GM19372 (cell line): Measurements from ENCODE around the gene DUSP1.

Source experiments
- ATAC-seq: cut with Tn5 transposase; IDR thresholded peaks from one replicate; pipeline ENCODE4 v1.9.1; 2021; ENCODE audit warnings: mild to moderate bottlenecking, low read depth, moderate library complexity; ENCODE audit not compliant: unreplicated experiment

Gene DUSP1

GRCh38 chr5:172765766-172766286, 5.2 kb downstream of the DUSP1 start:
- no peak for ATAC-seq

- ATAC-seq = peak; percentile 92
Measured at GRCh38 chr5:172764861-172765765, 5.9 kb downstream of the DUSP1 start.

- no peak for ATAC-seq
Measured at GRCh38 chr5:172763120-172763464, 7.9 kb downstream of the DUSP1 start.

- ATAC-seq = no peak
Measured at GRCh38 chr5:172762214-172763119, 8.5 kb downstream of the DUSP1 start.

- no peak for ATAC-seq
Measured at GRCh38 chr5:172760959-172761358, 10.0 kb downstream of the DUSP1 start.

- no peak for ATAC-seq
Measured at GRCh38 chr5:172760136-172760535, 10.9 kb downstream of the DUSP1 start.

- no peak for ATAC-seq
Measured at GRCh38 chr5:172758834-172759149, 12.2 kb downstream of the DUSP1 start.

GRCh38 chr5:172758077-172758833, 12.7 kb downstream of the DUSP1 start:
- no peak for ATAC-seq

GRCh38 chr5:172757394-172758010, 13.5 kb downstream of the DUSP1 start:
- no peak for ATAC-seq

- no peak for ATAC-seq
Measured at GRCh38 chr5:172756764-172757393, 14.1 kb downstream of the DUSP1 start.

- no peak for ATAC-seq
Measured at GRCh38 chr5:172754596-172755356, 16.2 kb downstream of the DUSP1 start.

- ATAC-seq = no peak
Measured at GRCh38 chr5:172753101-172753500, 17.9 kb downstream of the DUSP1 start.

GRCh38 chr5:172751761-172752510, 19.1 kb downstream of the DUSP1 start:
- no peak for ATAC-seq

- ATAC-seq = no peak
Measured at GRCh38 chr5:172749881-172750633, 20.9 kb downstream of the DUSP1 start.

GRCh38 chr5:172749076-172749475, 21.9 kb downstream of the DUSP1 start:
- no peak for ATAC-seq

- ATAC-seq = no peak
Measured at GRCh38 chr5:172748341-172748843, 22.6 kb downstream of the DUSP1 start.

- no peak for ATAC-seq
Measured at GRCh38 chr5:172747471-172747870, 23.5 kb downstream of the DUSP1 start.
